Mesenchymal stem cell (in vitro differentiated cells and primary cell): ENCODE measurements around the gene ROBO1.

ENCODE experiments used
- DNase-seq: peaks from one replicate; pipeline ENCODE4 v3.0.0-alpha.2; 2013
- H2AFZ ChIP-seq: one replicate; pipeline ENCODE4 v1.6.1; 2013; ENCODE audit warnings: low read depth, mild to moderate bottlenecking, control low read depth, inconsistent platforms, low read length, moderate library complexity
- H2AK5ac ChIP-seq: 2 replicates; pipeline ENCODE4 v1.6.1; 2013; ENCODE audit warnings: low read length, moderate library complexity, mild to moderate bottlenecking, inconsistent platforms; ENCODE audit not compliant: severe bottlenecking
- H2BK120ac ChIP-seq: one replicate; pipeline ENCODE4 v1.6.1; 2013; ENCODE audit warnings: low read depth, mild to moderate bottlenecking, inconsistent platforms, low read length, moderate library complexity
- H2BK12ac ChIP-seq, 2 experiments: one replicate each; pipeline ENCODE4 v1.6.1; 2013; ENCODE audit warnings: inconsistent platforms in 2 of 2, low read length in 2 of 2, mild to moderate bottlenecking in 2 of 2, moderate library complexity in 2 of 2, control low read depth in 1 of 2
- H2BK15ac ChIP-seq: one replicate; pipeline ENCODE4 v1.6.1; 2013; ENCODE audit warnings: mild to moderate bottlenecking, low read depth, inconsistent platforms; ENCODE audit not compliant: poor library complexity, severe bottlenecking
- H2BK5ac ChIP-seq: 2 replicates; pipeline ENCODE4 v1.6.1; 2013; ENCODE audit warnings: low read depth, mild to moderate bottlenecking, low read length, control low read depth, inconsistent platforms; ENCODE audit not compliant: poor library complexity, severe bottlenecking
- H3K14ac ChIP-seq, 2 experiments: one replicate each; pipeline ENCODE4 v1.6.1; 2013; ENCODE audit warnings: inconsistent platforms in 2 of 2, low read length in 2 of 2, control low read depth in 1 of 2, mild to moderate bottlenecking in 1 of 2, moderate library complexity in 1 of 2
- H3K18ac ChIP-seq, 2 experiments: one replicate each; pipeline ENCODE4 v1.6.1; 2013; ENCODE audit warnings: inconsistent platforms in 2 of 2, low read length in 2 of 2, control low read depth in 1 of 2, low read depth in 1 of 2, mild to moderate bottlenecking in 1 of 2
- H3K23ac ChIP-seq, 2 experiments: one replicate each; pipeline ENCODE4 v1.6.1; 2013; ENCODE audit warnings: inconsistent platforms in 2 of 2, low read length in 2 of 2, mild to moderate bottlenecking in 2 of 2, moderate library complexity in 2 of 2, control low read depth in 1 of 2
- H3K27ac ChIP-seq: 2 replicates; pipeline ENCODE4 v1.5.1; 2013; ENCODE audit warnings: mild to moderate bottlenecking, moderate library complexity, low read length, control low read depth, inconsistent platforms; ENCODE audit not compliant: poor library complexity, severe bottlenecking
- H3K27me3 ChIP-seq, 2 experiments: 2 replicates each; pipeline versions ENCODE4 v1.6.1 to v1.7.0; 2013; ENCODE audit warnings: low read length in 2 of 2, mild to moderate bottlenecking in 2 of 2, moderate library complexity in 2 of 2, control low read depth in 1 of 2, inconsistent platforms in 1 of 2; ENCODE audit not compliant: control insufficient read depth in 1 of 2, insufficient read depth in 1 of 2
- H3K36me3 ChIP-seq, 2 experiments: 2 replicates each; pipeline versions ENCODE4 v1.6.1 to v1.7.0; 2013; ENCODE audit warnings: low read length in 2 of 2, control low read depth in 1 of 2, inconsistent platforms in 1 of 2, low read depth in 1 of 2, mild to moderate bottlenecking in 1 of 2; ENCODE audit not compliant: insufficient read depth in 2 of 2, control insufficient read depth in 1 of 2
- H3K4ac ChIP-seq, 2 experiments: one replicate each; pipeline ENCODE4 v1.6.1; 2013; ENCODE audit warnings: inconsistent platforms in 2 of 2, low read length in 2 of 2, mild to moderate bottlenecking in 2 of 2, moderate library complexity in 2 of 2, control low read depth in 1 of 2, low read depth in 1 of 2
- H3K4me1 ChIP-seq: 2 replicates; pipeline ENCODE4 v1.6.1; 2013; ENCODE audit warnings: low read depth, low read length, control low read depth; ENCODE audit not compliant: control insufficient read depth, insufficient read depth
- H3K4me2 ChIP-seq: 2 replicates; pipeline ENCODE4 v1.6.1; 2013; ENCODE audit warnings: low read length, mild to moderate bottlenecking, inconsistent platforms; ENCODE audit not compliant: poor library complexity, severe bottlenecking
- H3K4me3 ChIP-seq, 2 experiments: 2 replicates each; pipeline versions ENCODE4 v1.5.1 to v1.7.0; 2013; ENCODE audit warnings: low read length in 2 of 2, mild to moderate bottlenecking in 2 of 2, control low read depth in 1 of 2, low read depth in 1 of 2; ENCODE audit not compliant: insufficient read depth in 1 of 2
- H3K79me1 ChIP-seq: replicated peaks from 2 replicates; pipeline ENCODE4 v1.6.1; 2013; ENCODE audit warnings: mild to moderate bottlenecking, control low read depth, low read length, inconsistent platforms; ENCODE audit not compliant: poor library complexity, severe bottlenecking
- H3K9ac ChIP-seq: 2 replicates; pipeline ENCODE4 v1.7.0; 2013; ENCODE audit warnings: mild to moderate bottlenecking, low read length, moderate library complexity
- H3K9me3 ChIP-seq: 2 replicates; pipeline ENCODE4 v1.7.0; 2013; ENCODE audit warnings: mild to moderate bottlenecking, low read length; ENCODE audit not compliant: control insufficient read depth
- H4K8ac ChIP-seq: one replicate; pipeline ENCODE4 v1.6.1; 2013; ENCODE audit warnings: inconsistent platforms, mild to moderate bottlenecking, low read length, moderate library complexity
- H4K91ac ChIP-seq: one replicate; pipeline ENCODE4 v1.6.1; 2013; ENCODE audit warnings: mild to moderate bottlenecking, low read length, inconsistent platforms
- WGBS: methylation state at CpG from one replicate; pipeline ENCODE4 v1.1.7; 2013; ENCODE audit warnings: mixed read lengths; 5-methylcytosine and 5-hydroxymethylcytosine counted together

The ROBO1 gene

DNA sequence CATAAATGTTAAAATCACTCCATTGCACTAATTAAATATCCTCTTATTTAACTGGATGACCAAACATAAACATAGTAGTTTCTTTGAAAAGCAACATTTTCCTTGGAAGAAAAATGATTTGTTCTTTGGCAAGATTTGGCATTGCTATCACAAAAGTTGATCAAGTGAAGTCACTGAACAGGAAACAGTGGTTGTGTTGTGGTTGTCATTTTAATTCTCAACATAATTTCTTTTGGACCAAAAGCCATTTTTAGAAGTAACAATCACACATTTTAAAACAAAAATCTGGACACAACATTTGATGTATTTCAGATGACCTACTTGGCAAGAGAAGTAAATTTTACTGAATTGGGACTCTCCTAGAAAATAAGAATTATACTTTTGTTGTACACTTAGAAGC lies 872.3 kb downstream of the ROBO1 start:
- Histone ChIP-seq H3K4me2 (no peak overlapping the region), H3K14ac (no peak overlapping the region), H3K4me3 (no peak overlapping the region), H2BK12ac (no peak overlapping the region), H3K4me1 (no peaks in the 10 kb centered on the region), H3K27me3 (no peaks in the 10 kb centered on the region), H2AFZ (no peak overlapping the region), H2BK15ac (no peak overlapping the region), H3K18ac (no peak overlapping the region), H2BK5ac (no peak overlapping the region), H3K9me3 (no peaks in the 10 kb centered on the region), H3K79me1 (peaks cover 11% of the 10 kb centered on the region), H2BK120ac (no peak overlapping the region), H3K27ac (no peak overlapping the region), H4K8ac (no peak overlapping the region), H4K91ac (no peak overlapping the region), H3K9ac (no peak overlapping the region), H3K36me3 (no peaks in the 10 kb centered on the region), H3K4ac (no peak overlapping the region), H3K23ac (no peak overlapping the region), H2AK5ac (no peak overlapping the region)
- peak; percentile 25 for DNase-seq

DNA sequence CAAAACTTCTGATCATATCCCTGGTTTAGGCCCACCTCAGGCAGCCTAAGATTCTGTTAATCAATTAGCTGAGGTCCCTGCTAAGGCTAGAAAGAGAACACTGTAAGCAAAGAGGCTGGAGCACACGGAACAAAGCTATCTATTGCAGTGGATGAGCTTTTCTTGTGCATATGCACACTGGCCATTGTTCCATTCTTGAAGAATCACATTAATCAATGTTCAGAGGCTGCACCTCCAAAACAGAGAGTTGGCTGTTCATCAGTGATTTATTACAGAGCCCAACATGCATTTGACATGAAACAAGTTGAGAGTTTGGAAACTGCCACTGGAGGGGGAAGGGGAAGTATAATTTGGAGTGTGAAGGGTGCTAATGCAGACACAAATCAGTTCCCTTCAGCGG lies 873.0 kb downstream of the ROBO1 start:
- Histone ChIP-seq H3K4ac (peak overlapping the region in 1 of 2 experiments; percentile 67), H3K27me3 (no peaks in the 10 kb centered on the region), H3K9me3 (no peaks in the 10 kb centered on the region), H3K4me2 (no peak overlapping the region), H3K23ac (no peak overlapping the region), H3K9ac (no peak overlapping the region), H3K14ac (no peak overlapping the region), H2BK5ac (no peak overlapping the region), H3K4me1 (no peaks in the 10 kb centered on the region), H2BK15ac (no peak overlapping the region), H2AK5ac (no peak overlapping the region), H4K8ac (no peak overlapping the region), H3K18ac (no peak overlapping the region), H3K27ac (no peak overlapping the region), H3K36me3 (no peaks in the 10 kb centered on the region), H3K79me1 (peaks cover 11% of the 10 kb centered on the region), H2AFZ (no peak overlapping the region), H2BK120ac (no peak overlapping the region), H4K91ac (no peak overlapping the region), H3K4me3 (no peak overlapping the region), H2BK12ac (peak overlapping the region in 1 of 2 experiments; percentile 54)
- no peak for DNase-seq
- WGBS = 62% methylated on average over 2 of the region's 2 CpGs

DNA sequence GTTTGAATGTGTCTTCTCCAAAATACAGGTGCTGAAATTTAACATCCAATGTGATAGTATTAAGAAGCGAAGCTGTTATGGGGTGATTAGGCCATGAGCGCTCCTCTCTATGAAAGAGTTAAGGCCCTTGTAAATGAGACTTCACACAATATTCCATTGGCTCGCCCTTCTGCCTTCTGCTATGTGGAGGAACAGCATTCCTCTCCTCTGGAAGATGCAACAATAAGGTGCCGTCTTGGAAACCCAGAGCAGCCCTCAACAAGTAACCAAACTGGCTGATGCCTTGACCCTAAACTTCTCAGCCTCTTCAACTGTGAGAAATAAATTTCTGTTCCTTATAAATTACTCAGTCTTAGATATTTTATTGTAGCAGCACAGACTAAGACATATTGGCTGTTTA lies 874.6 kb downstream of the ROBO1 start:
- 99% methylated on average over 4 of the region's 4 CpGs for WGBS
- no peak overlapping the region for H3K18ac ChIP-seq
- H3K9ac ChIP-seq = no peak overlapping the region
- H4K91ac ChIP-seq = no peak overlapping the region
- H3K79me1 ChIP-seq = peaks cover 12% of the 10 kb centered on the region
- no peak overlapping the region for H3K4me2 ChIP-seq
- no peak overlapping the region for H2BK15ac ChIP-seq
- no peak overlapping the region for H3K23ac ChIP-seq
- no peak overlapping the region for H2BK5ac ChIP-seq
- no peaks in the 10 kb centered on the region for H3K9me3 ChIP-seq
- no peak overlapping the region for H3K4me3 ChIP-seq
- H2BK12ac ChIP-seq = no peak overlapping the region
- H3K4me1 ChIP-seq = no peaks in the 10 kb centered on the region
- H3K27ac ChIP-seq = no peak overlapping the region
- no peak overlapping the region for H3K4ac ChIP-seq
- no peak overlapping the region for H2AK5ac ChIP-seq
- H3K14ac ChIP-seq = no peak overlapping the region
- no peaks in the 10 kb centered on the region for H3K36me3 ChIP-seq
- no peak for DNase-seq
- no peak overlapping the region for H4K8ac ChIP-seq
- no peaks in the 10 kb centered on the region for H3K27me3 ChIP-seq
- no peak overlapping the region for H2BK120ac ChIP-seq
- H2AFZ ChIP-seq = no peak overlapping the region

DNA sequence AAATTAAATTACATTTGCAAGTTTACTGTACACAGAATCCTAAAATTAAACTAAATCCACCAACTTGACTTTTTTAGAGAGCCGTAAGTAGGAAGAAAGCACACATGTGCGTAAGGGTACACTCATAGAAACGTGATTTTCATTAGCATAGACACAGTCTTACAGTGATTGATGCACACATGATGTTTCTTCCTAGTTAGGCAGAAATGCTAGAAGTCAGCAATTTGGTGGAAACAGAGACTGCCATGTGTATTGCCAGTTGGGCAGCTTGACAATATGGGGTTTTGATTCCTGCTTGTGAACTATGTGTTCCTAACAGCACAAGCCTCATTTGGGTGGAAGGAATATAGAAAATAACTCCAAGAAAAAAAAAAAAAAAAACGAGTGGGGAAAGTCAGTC lies 878.5 kb downstream of the ROBO1 start:
- H3K4me1 ChIP-seq = no peaks in the 10 kb centered on the region
- no peak overlapping the region for H2BK12ac ChIP-seq
- no peak overlapping the region for H2AFZ ChIP-seq
- H3K4me2 ChIP-seq = no peak overlapping the region
- 87% methylated on average over 3 of the region's 4 CpGs for WGBS
- no peak overlapping the region for H3K23ac ChIP-seq
- H4K8ac ChIP-seq = no peak overlapping the region
- H3K27ac ChIP-seq = no peak overlapping the region
- no peak overlapping the region for H3K14ac ChIP-seq
- no peaks in the 10 kb centered on the region for H3K36me3 ChIP-seq
- peak overlapping the region; percentile 20 for H3K9ac ChIP-seq
- no peak overlapping the region for H3K4ac ChIP-seq
- H4K91ac ChIP-seq = no peak overlapping the region
- no peak overlapping the region for H3K18ac ChIP-seq
- H3K9me3 ChIP-seq = no peaks in the 10 kb centered on the region
- H3K27me3 ChIP-seq = no peaks in the 10 kb centered on the region
- no peak overlapping the region for H2BK5ac ChIP-seq
- H3K4me3 ChIP-seq = no peak overlapping the region
- no peak for DNase-seq
- H2BK15ac ChIP-seq = no peak overlapping the region
- H2AK5ac ChIP-seq = no peak overlapping the region
- H2BK120ac ChIP-seq = no peak overlapping the region
- peaks cover 10% of the 10 kb centered on the region for H3K79me1 ChIP-seq
